ENCODE measurements around the gene UNC45B.

- TF ChIP-seq CTCF (IDR thresholded peaks at IDR 0.05; ENCODE audit: low read length) (no peak), EZH2 (optimal IDR thresholded peaks at IDR 0.05; ENCODE audit: low read depth, low read length) (no peak), EZH2phosphoT487 (IDR thresholded peaks at IDR 0.05; ENCODE audit: low read length) (no peak)
Measured at GRCh38 chr17:35188111-35188510, 40.5 kb downstream of the UNC45B start.

All from MM.1S (cell line).